SH-SY5Y (cell line): ENCODE measurements around the gene HMBS.

Experiments
- GATA2 ChIP-seq: IDR thresholded peaks from 2 replicates; pipeline ENCODE4 v1.6.1; 2011; ENCODE audit warnings: mild to moderate bottlenecking, low read depth, low read length
- GATA3 ChIP-seq: IDR thresholded peaks from 2 replicates; pipeline ENCODE4 v1.6.1; 2011; ENCODE audit warnings: low read depth, mild to moderate bottlenecking, low read length, moderate library complexity

GRCh38 chr11:119038884-119039283 lies 45.8 kb upstream of the HMBS start:
- TF ChIP-seq GATA2, result no peak
- no peak for TF ChIP-seq GATA3
